Breast epithelium (tissue), 3 donors: ENCODE measurements around the gene NTSR1.

ENCODE experiments used
- POLR2A ChIP-seq: fragments of 450-650 bp; IDR thresholded peaks from one replicate; pipeline ENCODE4 v1.6.1; 2016; ENCODE audit warnings: antibody characterized with exemption, mild to moderate bottlenecking, moderate library complexity
- POLR2AphosphoS5 ChIP-seq, 3 donors: sonication (generic); formaldehyde crosslinking; IDR thresholded peaks; one replicate each; pipeline ENCODE4 v1.6.1; 2017; ENCODE audit warnings: antibody characterized with exemption in 3 of 3
- TF ChIP-seq, protein P1 (sequence below), 3 donors: fragments of 450-650 bp; IDR thresholded peaks; one replicate each; pipeline ENCODE4 v1.5.1; 2016 to 2017; ENCODE audit warnings: antibody characterized with exemption in 3 of 3, mild to moderate bottlenecking in 3 of 3, moderate library complexity in 3 of 3

DNA sequence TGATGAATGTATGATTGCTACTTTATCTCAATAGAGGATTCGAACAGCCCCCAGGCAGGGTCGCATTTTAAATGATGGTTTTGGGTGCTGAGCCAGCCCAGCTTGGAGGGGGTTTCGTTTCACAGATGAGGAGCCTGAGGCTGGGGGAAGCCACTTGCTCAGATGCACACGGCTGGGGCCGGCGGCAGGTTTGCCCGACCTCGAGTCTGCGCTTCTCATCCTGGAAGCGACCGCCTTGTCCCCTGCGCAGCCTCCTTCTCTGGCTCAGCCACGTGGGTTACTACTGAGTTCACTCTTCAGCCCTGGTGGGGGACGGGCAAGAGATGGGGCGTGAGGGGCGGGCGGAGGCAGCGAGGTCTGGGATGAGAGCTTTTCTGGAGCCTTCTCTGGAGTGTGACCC, 25.3 kb downstream of the NTSR1 start:
- TF ChIP-seq, protein P1, sequence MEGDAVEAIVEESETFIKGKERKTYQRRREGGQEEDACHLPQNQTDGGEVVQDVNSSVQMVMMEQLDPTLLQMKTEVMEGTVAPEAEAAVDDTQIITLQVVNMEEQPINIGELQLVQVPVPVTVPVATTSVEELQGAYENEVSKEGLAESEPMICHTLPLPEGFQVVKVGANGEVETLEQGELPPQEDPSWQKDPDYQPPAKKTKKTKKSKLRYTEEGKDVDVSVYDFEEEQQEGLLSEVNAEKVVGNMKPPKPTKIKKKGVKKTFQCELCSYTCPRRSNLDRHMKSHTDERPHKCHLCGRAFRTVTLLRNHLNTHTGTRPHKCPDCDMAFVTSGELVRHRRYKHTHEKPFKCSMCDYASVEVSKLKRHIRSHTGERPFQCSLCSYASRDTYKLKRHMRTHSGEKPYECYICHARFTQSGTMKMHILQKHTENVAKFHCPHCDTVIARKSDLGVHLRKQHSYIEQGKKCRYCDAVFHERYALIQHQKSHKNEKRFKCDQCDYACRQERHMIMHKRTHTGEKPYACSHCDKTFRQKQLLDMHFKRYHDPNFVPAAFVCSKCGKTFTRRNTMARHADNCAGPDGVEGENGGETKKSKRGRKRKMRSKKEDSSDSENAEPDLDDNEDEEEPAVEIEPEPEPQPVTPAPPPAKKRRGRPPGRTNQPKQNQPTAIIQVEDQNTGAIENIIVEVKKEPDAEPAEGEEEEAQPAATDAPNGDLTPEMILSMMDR (IDR thresholded peaks at IDR 0.05), result no peak
- no peak for TF ChIP-seq POLR2A
- no peak for TF ChIP-seq POLR2AphosphoS5 (IDR thresholded peaks at IDR 0.05)
